Body of pancreas (tissue), 4 donors: ENCODE data around the gene SYNE2. TPM values are rescaled to one million over a fixed set of nuclear protein-coding genes. Genes with fewer than 3 reads are reported as not detected.
"Not testable (repeated sequence)": the region's sequence is repeated elsewhere in the genome, so short reads cannot be mapped to it uniquely, and the experiment has no call there.

Experiments
- ATAC-seq: fragments of 150-250 bp; one replicate; pipeline ENCODE4 v1.9.1; 2016
- DNase-seq, 4 donors: peaks; one replicate each; pipeline ENCODE4 v3.0.0-alpha.2; 2019
- H3K27ac ChIP-seq, 4 donors: fragments of 200-600 bp; sonication (generic); 1 replicate in 3 of 4; 2 replicates in 1 of 4; pipeline versions ENCODE4 v1.5.1 to v1.6.1; 2016 to 2019; ENCODE audit warnings: mild to moderate bottlenecking in 1 of 4, mixed read lengths in 1 of 4, moderate library complexity in 1 of 4
- H3K27me3 ChIP-seq, 2 donors: fragments of 200-600 bp; sonication (generic); one replicate each; pipeline ENCODE4 v1.6.0; 2016; ENCODE audit warnings: mild to moderate bottlenecking in 1 of 2
- H3K36me3 ChIP-seq, 2 donors: fragments of 200-600 bp; sonication (generic); replicated peaks in 1 of 2; 2 replicates each; pipeline ENCODE4 v1.5.1; 2016; ENCODE audit warnings: low read depth in 2 of 2; ENCODE audit not compliant: insufficient read depth in 1 of 2
- H3K4me1 ChIP-seq: fragments of 200-600 bp; sonication (generic); one replicate; pipeline ENCODE4 v1.6.0; 2016
- H3K4me3 ChIP-seq, 2 donors: fragments of 200-600 bp; sonication (generic); 1 replicate in 1 of 2; 2 replicates in 1 of 2; pipeline ENCODE4 v1.5.1; 2016 to 2019
- H3K9me3 ChIP-seq, 3 donors: fragments of 200-600 bp; sonication (generic); 1 replicate in 2 of 3; 2 replicates in 1 of 3; pipeline ENCODE4 v1.5.1; 2016
- CTCF ChIP-seq, 7 experiments: fragments of 450-650 bp in 4 of 7; fragments of 200-600 bp in 3 of 7; sonication (generic) in 3 of 7; IDR thresholded peaks; one replicate each; pipeline ENCODE4 v1.5.1; 2016 to 2019; ENCODE audit warnings: antibody characterized with exemption in 7 of 7
- POLR2A ChIP-seq, 3 donors: fragments of 450-650 bp; IDR thresholded peaks; one replicate each; pipeline ENCODE4 v1.6.1; 2016; ENCODE audit warnings: antibody characterized with exemption in 3 of 3, mild to moderate bottlenecking in 2 of 3
- WGBS, 2 donors: methylation state at CpG; one replicate each; pipeline ENCODE4 v1.1.5; 2017; 5-methylcytosine and 5-hydroxymethylcytosine counted together
- intact Hi-C: fragments of 100-400 bp; cut with DNase I; formaldehyde crosslinking; loops from one replicate; pipeline ENCODE4 v1.15.1; 2023
- total RNA-seq, 2 donors: library from RNA; depleted of rRNA; stranded (reverse); fragments of >200 nt; gene quantifications; one replicate each; pipeline ENCODE4 v1.1.0, GENCODE V29; 2016

The SYNE2 gene
- total RNA-seq, 2 donors from 2014 or later: 163 to 240 TPM

- WGBS, 2 donors: 82 to 91% methylated on average over 2 of the region's 2 CpGs
- DNase-seq (no peak), ATAC-seq (no peak)
- no peak overlapping the region for H3K27ac ChIP-seq
- H3K4me1 ChIP-seq: peaks cover 12% of the 10 kb centered on the region
- H3K4me3 ChIP-seq: no peak overlapping the region
- intact Hi-C loops: no loop called here
- H3K27me3 ChIP-seq: no peaks in the 10 kb centered on the region
- TF ChIP-seq POLR2A (IDR thresholded peaks at IDR 0.05) (no peak), CTCF (IDR thresholded peaks at IDR 0.05) (no peak)
- H3K36me3 ChIP-seq: peaks cover 0 to 8% of the 10 kb centered on the region in 2 donors
- H3K9me3 ChIP-seq: no peaks in the 10 kb centered on the region
These were observed 323.5 kb downstream of the SYNE2 start for GRCh38 chr14:64176330-64176729.

- H3K27me3 ChIP-seq: no peaks in the 10 kb centered on the region
- DNase-seq: no peak
- TF ChIP-seq POLR2A (IDR thresholded peaks at IDR 0.05) (no peak), CTCF (IDR thresholded peaks at IDR 0.05) (no peak)
- H3K4me1 ChIP-seq: peaks cover 12% of the 10 kb centered on the region
- no peak overlapping the region for H3K27ac ChIP-seq
- H3K36me3 ChIP-seq: peaks cover 0 to 8% of the 10 kb centered on the region in 2 donors
- H3K9me3 ChIP-seq: no peaks in the 10 kb centered on the region
- ATAC-seq: no peak
- 89 to 94% methylated on average over 3 of the region's 3 CpGs for WGBS, 2 donors
- H3K4me3 ChIP-seq: no peak overlapping the region
- intact Hi-C loops: no loop called here
These were observed 326.0 kb downstream of the SYNE2 start for GRCh38 chr14:64178814-64179213.

- peaks cover 11% of the 10 kb centered on the region for H3K4me1 ChIP-seq
- ATAC-seq, H3K27ac ChIP-seq, H3K4me3 ChIP-seq, H3K9me3 ChIP-seq, H3K27me3 ChIP-seq, intact Hi-C loops, H3K36me3 ChIP-seq, DNase-seq: not testable (repeated sequence)
- 96 to 99% methylated on average over 19 to 38 of the region's 40 CpGs for WGBS, 2 donors
These were observed 330.1 kb downstream of the SYNE2 start for GRCh38 chr14:64182908-64183307.

- Histone ChIP-seq H3K27ac (peak overlapping the region; percentile 34 to 56 (median 48)), H3K4me3 (no peak overlapping the region), H3K4me1 (peaks cover 20% of the 10 kb centered on the region), H3K27me3 (no peaks in the 10 kb centered on the region), H3K9me3 (no peaks in the 10 kb centered on the region), H3K36me3 (peaks cover 0 to 4% of the 10 kb centered on the region in 2 donors)
- intact Hi-C loops: no loop called here
- 40 to 57% methylated on average over 7 of the region's 7 CpGs for WGBS, 2 donors
- DNase-seq (peak; percentile 36 to 59 (median 52)), ATAC-seq (peak; percentile 76)
- TF ChIP-seq CTCF (IDR thresholded peaks at IDR 0.05): no peak
- TF ChIP-seq POLR2A (IDR thresholded peaks at IDR 0.05): no peak
These were observed 331.4 kb downstream of the SYNE2 start for GRCh38 chr14:64184103-64184729.

GRCh38 chr14:64185184-64185583 is 332.4 kb downstream of the SYNE2 start:
- intact Hi-C loops: no loop called here

More at GRCh38 chr14:64185184-64185583, 332.4 kb downstream of the SYNE2 start:
- Histone ChIP-seq H3K36me3 (no peaks in the 10 kb centered on the region), H3K27me3 (no peaks in the 10 kb centered on the region), H3K9me3 (no peaks in the 10 kb centered on the region), H3K4me3 (no peak overlapping the region), H3K27ac (peak overlapping the region in 1 of 4 donors; percentile 56), H3K4me1 (peaks cover 28% of the 10 kb centered on the region)
- WGBS, 2 donors: 92 to 100% methylated on average over 1 of the region's 1 CpG
- ATAC-seq (no peak), DNase-seq (no peak)
- no peak for TF ChIP-seq CTCF (IDR thresholded peaks at IDR 0.05)
